ENCODE measurements around the gene RTL5.
"Not testable (repeated sequence)": the region's sequence is repeated elsewhere in the genome, so short reads cannot be mapped to it uniquely, and the experiment has no call there.

The RTL5 gene

DNA sequence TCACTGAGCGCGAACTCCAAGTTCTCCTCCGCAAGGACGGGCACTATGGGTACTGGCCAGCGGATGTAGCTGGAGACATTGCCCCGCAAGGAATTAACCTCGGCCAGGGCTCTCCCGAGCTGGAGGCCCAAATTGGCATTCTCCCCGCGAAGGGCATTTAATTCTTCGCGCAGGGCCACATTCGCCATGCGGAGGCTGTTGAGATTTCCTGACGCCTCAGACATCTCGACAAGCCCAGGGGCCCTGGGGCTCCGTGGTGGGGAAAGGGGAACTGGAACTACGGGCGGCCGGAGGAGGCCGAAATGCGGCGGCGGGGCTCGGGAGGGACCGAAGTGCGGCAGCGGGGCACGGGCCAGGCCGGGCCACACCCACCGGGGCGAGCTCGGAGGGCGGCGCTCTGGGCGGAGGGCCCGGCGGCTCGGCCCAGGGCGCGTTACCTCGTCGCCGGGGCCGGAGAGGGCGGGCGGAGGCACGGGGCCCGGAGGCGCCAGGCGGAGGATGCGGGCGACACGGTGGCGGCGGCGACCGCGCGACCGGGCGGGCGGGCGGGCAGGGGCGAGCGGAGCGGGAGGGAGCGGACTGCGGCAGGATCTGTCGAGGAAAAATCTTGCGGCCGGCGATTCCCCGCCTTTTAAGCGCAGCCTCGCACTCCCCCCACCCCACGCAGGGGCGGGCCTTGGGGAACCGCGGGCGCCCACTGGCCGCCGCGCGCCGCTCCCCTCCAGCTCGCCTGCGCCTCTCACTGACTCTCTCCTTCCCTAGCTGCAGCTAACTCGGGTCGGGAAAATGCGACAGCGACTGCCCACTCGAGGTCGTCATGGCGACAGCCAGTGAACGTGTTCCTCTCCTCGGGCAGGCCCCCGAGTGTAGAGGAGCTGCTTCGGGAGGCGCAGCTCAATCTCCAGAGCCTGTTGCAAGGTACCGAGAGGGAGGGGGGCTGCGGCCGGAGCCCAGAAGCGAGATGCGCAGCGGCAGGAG is at the start of gene RTL5:
TSS of gene RTL5 (minus strand) at position 599 of the 978 bp plus-strand sequence.
- ChIA-PET POLR2A (interaction anchor here (0.7 to 3.3 kb wide), 7 partner anchors 10 to 220 kb away, joined by 3 to 19 read pairs (median 5); partner anchors contain the start of genes ERCC6L and PIN4), CTCF (interaction anchor here (0.6 kb wide), 2 partner anchors 119 to 126 kb away, joined by 3 read pairs; no protein-coding TSS in a partner anchor)
- peak; percentile 82 for DNase-seq (ENCODE audit: extremely low spot score)
- no peak for TF ChIP-seq SUZ12 (IDR thresholded peaks at IDR 0.05)
- no peak for TF ChIP-seq NFRKB (IDR thresholded peaks at IDR 0.05)
- TF ChIP-seq, protein P1, sequence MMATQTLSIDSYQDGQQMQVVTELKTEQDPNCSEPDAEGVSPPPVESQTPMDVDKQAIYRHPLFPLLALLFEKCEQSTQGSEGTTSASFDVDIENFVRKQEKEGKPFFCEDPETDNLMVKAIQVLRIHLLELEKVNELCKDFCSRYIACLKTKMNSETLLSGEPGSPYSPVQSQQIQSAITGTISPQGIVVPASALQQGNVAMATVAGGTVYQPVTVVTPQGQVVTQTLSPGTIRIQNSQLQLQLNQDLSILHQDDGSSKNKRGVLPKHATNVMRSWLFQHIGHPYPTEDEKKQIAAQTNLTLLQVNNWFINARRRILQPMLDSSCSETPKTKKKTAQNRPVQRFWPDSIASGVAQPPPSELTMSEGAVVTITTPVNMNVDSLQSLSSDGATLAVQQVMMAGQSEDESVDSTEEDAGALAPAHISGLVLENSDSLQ (IDR thresholded peaks at IDR 0.05) = no peak
- peak; percentile 23; the same call in 1 of the 2 replicates for TF ChIP-seq L3MBTL2 (conservative IDR thresholded peaks at IDR 0.05)
- TF ChIP-seq TARDBP (IDR thresholded peaks at IDR 0.05) = no peak

GRCh38 chrX:72180539-72180938 is 48.8 kb upstream of the RTL5 start:
- ChIA-PET CTCF (interaction anchor here (0.6 to 1.2 kb wide), 3 partner anchors 55 to 162 kb away, joined by 3 to 5 read pairs (median 3); no protein-coding TSS in a partner anchor), POLR2A (interaction anchor here (0.5 to 2.5 kb wide), 25 partner anchors 9 to 534 kb away, joined by 3 to 19 read pairs (median 5); partner anchors contain the start of genes ERCC6L, RPS4X and RTL5)
- no peak for DNase-seq (ENCODE audit: extremely low spot score)
- TF ChIP-seq ARNT (IDR thresholded peaks at IDR 0.05) (no peak), FOXA1 (IDR thresholded peaks at IDR 0.05) (no peak), SUZ12 (IDR thresholded peaks at IDR 0.05) (no peak), FOXK2 (IDR thresholded peaks at IDR 0.05) (no peak), BHLHE40 (IDR thresholded peaks at IDR 0.05; ENCODE audit: borderline replicate concordance) (no peak), ZNF384 (IDR thresholded peaks at IDR 0.05) (no peak), LEF1 (IDR thresholded peaks at IDR 0.05; ENCODE audit: borderline replicate concordance) (no peak), CTBP1 (IDR thresholded peaks at IDR 0.05; ENCODE audit: borderline replicate concordance) (no peak), TARDBP (IDR thresholded peaks at IDR 0.05) (no peak), HDGF (IDR thresholded peaks at IDR 0.05; ENCODE audit: borderline replicate concordance) (no peak), L3MBTL2 (conservative IDR thresholded peaks at IDR 0.05) (no peak), NFRKB (IDR thresholded peaks at IDR 0.05) (no peak), FOXM1 (IDR thresholded peaks at IDR 0.05; ENCODE audit: borderline replicate concordance) (no peak), ELF4 (IDR thresholded peaks at IDR 0.05) (no peak), SP1 (IDR thresholded peaks at IDR 0.05) (no peak)
- TF ChIP-seq, protein P1 (IDR thresholded peaks at IDR 0.05) = no peak

DNA sequence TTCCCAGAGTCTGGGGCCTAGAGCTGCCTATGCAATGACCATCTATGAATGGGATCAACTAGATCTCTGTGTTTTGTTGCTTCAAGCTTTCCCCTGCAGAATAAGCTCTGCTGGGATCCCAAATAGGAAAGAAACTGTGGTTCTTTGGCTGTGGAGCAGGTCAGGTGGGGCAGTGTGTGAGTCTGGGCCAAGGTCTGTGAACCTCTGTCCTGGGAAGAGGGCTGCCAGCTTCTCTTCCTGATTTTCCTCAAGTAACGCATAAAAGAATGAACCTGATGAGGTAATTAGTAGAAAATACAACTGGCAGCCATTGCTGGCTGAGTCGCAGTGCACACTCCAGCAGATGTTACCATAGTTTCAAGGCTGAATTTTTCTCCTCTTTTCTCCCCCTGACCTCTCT is 45.3 kb upstream of the RTL5 start:
- DNase-seq (ENCODE audit: extremely low spot score) = no peak
- ChIA-PET CTCF (no interaction called here), POLR2A (interaction anchor here (0.6 kb wide), 1 partner anchor 62 kb away, joined by 3 read pairs; the partner anchor contains the start of gene ERCC6L)
- no peak for TF ChIP-seq CTBP1 (IDR thresholded peaks at IDR 0.05; ENCODE audit: borderline replicate concordance)
- no peak for TF ChIP-seq FOXA1 (IDR thresholded peaks at IDR 0.05)
- TF ChIP-seq HDGF (IDR thresholded peaks at IDR 0.05; ENCODE audit: borderline replicate concordance) = no peak
- TF ChIP-seq LEF1 (IDR thresholded peaks at IDR 0.05; ENCODE audit: borderline replicate concordance) = no peak
- no peak for TF ChIP-seq TARDBP (IDR thresholded peaks at IDR 0.05)
- no peak for TF ChIP-seq NFRKB (IDR thresholded peaks at IDR 0.05)
- TF ChIP-seq, protein P1 (IDR thresholded peaks at IDR 0.05) = no peak

- CTCF ChIA-PET; DNase-seq (ENCODE audit: extremely low spot score); POLR2A ChIA-PET: not testable (repeated sequence)
These were observed 44.6 kb upstream of the RTL5 start for GRCh38 chrX:72176289-72176688.

- ChIA-PET CTCF (no interaction called here), POLR2A (no interaction called here)
- TF ChIP-seq LEF1 (IDR thresholded peaks at IDR 0.05; ENCODE audit: borderline replicate concordance) (no peak), TARDBP (IDR thresholded peaks at IDR 0.05) (no peak), ZNF384 (IDR thresholded peaks at IDR 0.05) (no peak), SP1 (IDR thresholded peaks at IDR 0.05) (no peak), FOXA1 (IDR thresholded peaks at IDR 0.05) (no peak), CTBP1 (IDR thresholded peaks at IDR 0.05; ENCODE audit: borderline replicate concordance) (no peak), FOXK2 (IDR thresholded peaks at IDR 0.05) (no peak), BHLHE40 (IDR thresholded peaks at IDR 0.05; ENCODE audit: borderline replicate concordance) (no peak), HDGF (IDR thresholded peaks at IDR 0.05; ENCODE audit: borderline replicate concordance) (no peak), FOXM1 (IDR thresholded peaks at IDR 0.05; ENCODE audit: borderline replicate concordance) (no peak)
- TF ChIP-seq, protein P1 (IDR thresholded peaks at IDR 0.05) = no peak
- no peak for DNase-seq (ENCODE audit: extremely low spot score)
These were observed 37.5 kb upstream of the RTL5 start for GRCh38 chrX:72169008-72169728.

All from HEK293T (cell line).